EH (cell line): ENCODE results near the gene AFF3.
A peak's percentile ranks its signal among the peaks of the same experiment; 100 is the strongest.

Experiments used
- DNase-seq: peaks from one replicate; pipeline ENCODE4 v3.0.0-alpha.2; 2015; ENCODE audit warnings: low read depth

AFF3 gene

GRCh38 chr2:99607454-99607853, 534.9 kb downstream of the AFF3 start:
- DNase-seq: no peak

GRCh38 chr2:99605036-99605435, 537.4 kb downstream of the AFF3 start:
- no peak for DNase-seq

GRCh38 chr2:99602476-99602875, 539.9 kb downstream of the AFF3 start:
- DNase-seq: peak; percentile 88

GRCh38 chr2:99600981-99601651, 541.3 kb downstream of the AFF3 start:
- DNase-seq: peak; percentile 48

- no peak for DNase-seq
Observed at GRCh38 chr2:99598441-99598840, 543.9 kb downstream of the AFF3 start.

- DNase-seq: peak; percentile 65
Observed at GRCh38 chr2:99597616-99598015, 544.8 kb downstream of the AFF3 start.

- no peak for DNase-seq
Observed at GRCh38 chr2:99595373-99595772, 547.0 kb downstream of the AFF3 start.

GRCh38 chr2:99593692-99594427, 548.5 kb downstream of the AFF3 start:
- no peak for DNase-seq

GRCh38 chr2:99576775-99577174, 565.6 kb downstream of the AFF3 start:
- no peak for DNase-seq

- DNase-seq: no peak
Observed at GRCh38 chr2:99573634-99574251, 568.6 kb downstream of the AFF3 start.

GRCh38 chr2:99572373-99573164, 569.8 kb downstream of the AFF3 start:
- peak; percentile 49 for DNase-seq

GRCh38 chr2:99571954-99572353, 570.4 kb downstream of the AFF3 start:
- peak; percentile 86 for DNase-seq

GRCh38 chr2:99571533-99571932, 570.9 kb downstream of the AFF3 start:
- DNase-seq: peak; percentile 75

GRCh38 chr2:99571021-99571420, 571.4 kb downstream of the AFF3 start:
- no peak for DNase-seq

GRCh38 chr2:99569386-99569785, 573.0 kb downstream of the AFF3 start:
- no peak for DNase-seq

GRCh38 chr2:99565227-99565626, 577.2 kb downstream of the AFF3 start:
- DNase-seq: no peak

GRCh38 chr2:99562516-99562915, 579.9 kb downstream of the AFF3 start:
- peak; percentile 74 for DNase-seq

- no peak for DNase-seq
Observed at GRCh38 chr2:99561804-99562203, 580.6 kb downstream of the AFF3 start.

GRCh38 chr2:99559075-99559662, 583.2 kb downstream of the AFF3 start:
- peak; percentile 73 for DNase-seq

- no peak for DNase-seq
Observed at GRCh38 chr2:99555404-99555803, 587.0 kb downstream of the AFF3 start.

- no peak for DNase-seq
Observed at GRCh38 chr2:99554871-99555270, 587.5 kb downstream of the AFF3 start.

- DNase-seq: no peak
Observed at GRCh38 chr2:99554238-99554637, 588.2 kb downstream of the AFF3 start.
